22Rv1 (cell line): ENCODE data around the gene KCNQ1OT1.

ENCODE experiments used
- CTCF ChIP-seq: fragments of 450-650 bp; IDR thresholded peaks from 2 replicates; pipeline ENCODE4 v1.5.1; 2017; ENCODE audit warnings: mild to moderate bottlenecking
- ZFX ChIP-seq: fragments of 450-650 bp; IDR thresholded peaks from 2 replicates; pipeline ENCODE4 v1.6.1; 2017; ENCODE audit warnings: antibody characterized with exemption, borderline replicate concordance

- TF ChIP-seq CTCF, result no peak
- no peak for TF ChIP-seq ZFX
Measured at GRCh38 chr11:2732940-2733628, 33.3 kb upstream of the KCNQ1OT1 start.
